AG09319 (cell line): ENCODE data around the gene TTC21B.

Experiments used
- DNase-seq: peaks from one replicate; pipeline ENCODE4 v3.0.0-alpha.2; 2010; ENCODE audit warnings: low read depth; ENCODE audit errors: extremely low read depth
- TF ChIP-seq, protein P1 (sequence below): IDR thresholded peaks from 2 replicates; pipeline ENCODE4 v1.5.1; 2011; ENCODE audit warnings: low read depth, mild to moderate bottlenecking, inconsistent platforms, low read length, moderate library complexity

The TTC21B gene

GRCh38 chr2:165876269-165876668, 77.3 kb downstream of the TTC21B start:
- TF ChIP-seq, protein P1, sequence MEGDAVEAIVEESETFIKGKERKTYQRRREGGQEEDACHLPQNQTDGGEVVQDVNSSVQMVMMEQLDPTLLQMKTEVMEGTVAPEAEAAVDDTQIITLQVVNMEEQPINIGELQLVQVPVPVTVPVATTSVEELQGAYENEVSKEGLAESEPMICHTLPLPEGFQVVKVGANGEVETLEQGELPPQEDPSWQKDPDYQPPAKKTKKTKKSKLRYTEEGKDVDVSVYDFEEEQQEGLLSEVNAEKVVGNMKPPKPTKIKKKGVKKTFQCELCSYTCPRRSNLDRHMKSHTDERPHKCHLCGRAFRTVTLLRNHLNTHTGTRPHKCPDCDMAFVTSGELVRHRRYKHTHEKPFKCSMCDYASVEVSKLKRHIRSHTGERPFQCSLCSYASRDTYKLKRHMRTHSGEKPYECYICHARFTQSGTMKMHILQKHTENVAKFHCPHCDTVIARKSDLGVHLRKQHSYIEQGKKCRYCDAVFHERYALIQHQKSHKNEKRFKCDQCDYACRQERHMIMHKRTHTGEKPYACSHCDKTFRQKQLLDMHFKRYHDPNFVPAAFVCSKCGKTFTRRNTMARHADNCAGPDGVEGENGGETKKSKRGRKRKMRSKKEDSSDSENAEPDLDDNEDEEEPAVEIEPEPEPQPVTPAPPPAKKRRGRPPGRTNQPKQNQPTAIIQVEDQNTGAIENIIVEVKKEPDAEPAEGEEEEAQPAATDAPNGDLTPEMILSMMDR: no peak
- no peak for DNase-seq

GRCh38 chr2:165874445-165875039, 79.0 kb downstream of the TTC21B start:
- TF ChIP-seq, protein P1: peak; percentile 66
- no peak for DNase-seq

DNA sequence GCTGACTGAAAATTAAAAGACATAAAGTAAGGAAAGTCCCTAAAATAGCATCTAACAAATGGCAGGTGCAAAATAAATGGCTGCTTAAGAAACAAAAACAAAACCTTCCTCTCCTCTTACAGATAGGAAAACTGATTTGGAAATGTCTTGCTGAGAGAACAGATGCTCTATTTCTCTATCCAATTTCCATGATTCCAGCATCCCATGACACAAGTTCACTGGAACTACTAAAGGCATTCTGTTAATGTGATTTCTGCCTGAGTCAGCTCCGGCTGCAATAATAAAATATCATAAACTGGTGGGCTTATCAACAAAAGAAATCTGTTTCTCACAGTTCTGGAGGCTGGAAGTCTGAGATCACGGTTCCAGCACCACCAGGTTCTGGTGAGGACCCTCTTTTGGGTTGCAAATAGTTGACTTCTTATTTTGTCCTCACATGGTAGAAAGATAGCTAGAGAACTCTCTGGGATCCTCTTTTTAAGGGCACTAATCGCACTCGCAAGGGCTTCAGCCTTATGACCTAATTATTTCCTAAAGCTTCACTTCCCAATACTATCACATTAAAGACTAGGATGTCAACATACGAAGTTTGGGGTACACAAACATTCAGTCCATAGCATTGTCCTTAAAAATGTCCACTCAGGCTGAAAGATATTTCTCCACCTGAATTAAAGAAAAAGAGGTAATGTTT, 81.3 kb downstream of the TTC21B start:
- TF ChIP-seq, protein P1: no peak
- DNase-seq: no peak

- TF ChIP-seq, protein P1: no peak
- DNase-seq: no peak
Observed at GRCh38 chr2:165871025-165871424, 82.6 kb downstream of the TTC21B start.

- DNase-seq: no peak
- TF ChIP-seq, protein P1: no peak
Observed at GRCh38 chr2:165870346-165870745, 83.2 kb downstream of the TTC21B start.

GRCh38 chr2:165868211-165868610, 85.4 kb downstream of the TTC21B start:
- TF ChIP-seq, protein P1: no peak

DNA sequence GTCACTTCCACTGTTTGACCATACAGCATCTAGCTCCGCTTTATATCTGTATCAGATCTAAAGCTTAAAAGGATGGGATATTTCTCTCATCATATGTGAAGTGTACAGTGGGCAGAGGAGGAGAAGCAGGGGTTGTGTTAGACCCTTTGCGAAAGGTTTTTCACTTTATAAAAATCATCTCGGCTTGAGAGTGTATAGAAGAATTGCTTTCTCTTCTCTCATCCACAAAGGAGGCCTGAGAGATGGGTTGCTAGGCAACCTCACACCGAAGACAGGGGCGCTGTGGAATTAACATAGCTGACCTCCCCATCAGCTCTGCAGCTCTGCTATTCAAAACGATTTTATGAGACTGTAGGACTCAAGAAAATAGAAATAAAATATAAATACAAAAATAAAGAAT, 89.3 kb downstream of the TTC21B start:
- no peak for DNase-seq
- TF ChIP-seq, protein P1: no peak

More at GRCh38 chr2:165868211-165868610, 85.4 kb downstream of the TTC21B start:
- peak; percentile 39 for DNase-seq
